ENCODE results near the gene ELF2. TPM values are rescaled to one million over a fixed set of nuclear protein-coding genes. Genes with fewer than 3 reads are reported as not detected.
"Not testable (repeated sequence)": the region's sequence is repeated elsewhere in the genome, so short reads cannot be mapped to it uniquely, and the experiment has no call there.

The ELF2 gene
- total and polyA plus RNA-seq, 2 donors from 2014 or later, result 12.8 to 58.5 TPM

DNA sequence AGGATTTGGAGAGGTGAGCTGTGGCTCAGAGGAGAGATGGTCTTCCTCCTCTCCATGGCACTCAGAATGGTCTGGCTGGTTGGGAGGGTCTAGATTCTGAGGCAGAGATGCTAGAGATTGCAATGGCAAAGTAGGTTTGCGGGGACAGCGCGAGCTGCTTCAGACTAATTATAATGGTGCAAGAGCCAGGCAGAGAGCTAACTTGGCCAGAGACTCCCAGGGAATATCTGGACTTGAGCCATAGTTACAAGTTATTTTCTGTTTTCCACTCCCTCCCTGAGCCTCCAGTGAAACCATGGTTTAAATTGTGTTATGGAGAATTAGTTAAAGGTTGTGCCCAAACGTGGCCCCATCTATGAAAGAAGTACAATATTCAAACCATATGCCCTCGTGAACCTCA lies 44.7 kb upstream of the ELF2 start:
- no peaks in the 10 kb centered on the region for H3K27me3 ChIP-seq (ENCODE audit: control insufficient read depth, insufficient read depth, low read length)
- no peaks in the 10 kb centered on the region for H3K9me3 ChIP-seq (ENCODE audit: control insufficient read depth in 2 of 3, insufficient read depth in 1 of 3, low read length in 3 of 3)
- TF ChIP-seq, protein P1, sequence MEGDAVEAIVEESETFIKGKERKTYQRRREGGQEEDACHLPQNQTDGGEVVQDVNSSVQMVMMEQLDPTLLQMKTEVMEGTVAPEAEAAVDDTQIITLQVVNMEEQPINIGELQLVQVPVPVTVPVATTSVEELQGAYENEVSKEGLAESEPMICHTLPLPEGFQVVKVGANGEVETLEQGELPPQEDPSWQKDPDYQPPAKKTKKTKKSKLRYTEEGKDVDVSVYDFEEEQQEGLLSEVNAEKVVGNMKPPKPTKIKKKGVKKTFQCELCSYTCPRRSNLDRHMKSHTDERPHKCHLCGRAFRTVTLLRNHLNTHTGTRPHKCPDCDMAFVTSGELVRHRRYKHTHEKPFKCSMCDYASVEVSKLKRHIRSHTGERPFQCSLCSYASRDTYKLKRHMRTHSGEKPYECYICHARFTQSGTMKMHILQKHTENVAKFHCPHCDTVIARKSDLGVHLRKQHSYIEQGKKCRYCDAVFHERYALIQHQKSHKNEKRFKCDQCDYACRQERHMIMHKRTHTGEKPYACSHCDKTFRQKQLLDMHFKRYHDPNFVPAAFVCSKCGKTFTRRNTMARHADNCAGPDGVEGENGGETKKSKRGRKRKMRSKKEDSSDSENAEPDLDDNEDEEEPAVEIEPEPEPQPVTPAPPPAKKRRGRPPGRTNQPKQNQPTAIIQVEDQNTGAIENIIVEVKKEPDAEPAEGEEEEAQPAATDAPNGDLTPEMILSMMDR (IDR thresholded peaks at IDR 0.05; ENCODE audit: borderline replicate concordance, extremely low read depth, insufficient read depth), result no peak
- H3K36me3 ChIP-seq (ENCODE audit: control insufficient read depth in 2 of 3, insufficient read depth in 3 of 3, low read length in 3 of 3), result no peaks in the 10 kb centered on the region
- no peaks in the 10 kb centered on the region for H3K4me1 ChIP-seq (ENCODE audit: control insufficient read depth in 2 of 3, insufficient read depth in 2 of 3, low read depth in 1 of 3, low read length in 3 of 3)
- intact Hi-C loops (cut with DNase I), result no loop called here
- DNase-seq (no peak), FAIRE-seq (no peak)
- no peak overlapping the region for H3K9ac ChIP-seq (ENCODE audit: low read length in 3 of 3)
- H3K4me3 ChIP-seq (ENCODE audit: low read length in 3 of 3), result no peak overlapping the region
- H3K27ac ChIP-seq (ENCODE audit: low read depth in 2 of 2, low read length in 2 of 2), result no peak overlapping the region

DNA sequence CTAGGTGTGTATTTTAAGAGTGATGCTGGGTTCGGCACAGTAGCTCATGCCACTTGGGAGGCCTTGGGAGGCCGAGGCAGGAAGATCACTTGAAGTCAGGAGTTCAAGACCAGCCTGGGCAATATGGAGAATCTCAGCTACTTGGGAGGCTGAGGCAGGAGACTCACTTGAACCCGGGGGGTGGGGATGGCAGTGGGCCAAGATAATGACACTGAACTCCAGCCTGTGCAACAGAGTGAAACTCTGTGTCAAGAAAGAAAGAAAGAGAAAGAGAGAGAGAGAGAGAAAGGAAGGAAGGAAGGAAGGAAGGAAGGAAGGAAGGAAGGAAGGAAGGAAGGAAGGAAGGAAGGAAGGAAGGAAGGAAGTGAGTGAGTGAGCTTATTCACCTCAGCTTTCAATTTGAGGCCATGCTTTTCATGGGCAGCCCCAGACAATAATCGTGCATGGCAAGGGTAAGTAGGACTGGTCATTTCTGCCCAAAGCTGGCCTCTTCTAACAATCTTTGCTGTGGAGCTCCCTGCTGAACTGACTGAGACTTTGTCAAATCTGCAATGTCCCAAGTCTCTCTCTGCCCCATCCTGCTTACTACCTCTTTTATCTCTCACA lies 42.5 kb upstream of the ELF2 start:
- H3K27me3 ChIP-seq (ENCODE audit: control insufficient read depth, insufficient read depth, low read length), result no peaks in the 10 kb centered on the region
- no peak overlapping the region for H3K4me3 ChIP-seq (ENCODE audit: low read length in 3 of 3)
- no peak for DNase-seq
- H3K9ac ChIP-seq (ENCODE audit: low read length in 3 of 3), result no peak overlapping the region
- H3K4me1 ChIP-seq (ENCODE audit: control insufficient read depth in 2 of 3, insufficient read depth in 2 of 3, low read depth in 1 of 3, low read length in 3 of 3), result no peaks in the 10 kb centered on the region
- H3K9me3 ChIP-seq (ENCODE audit: control insufficient read depth in 2 of 3, insufficient read depth in 1 of 3, low read length in 3 of 3), result no peaks in the 10 kb centered on the region
- H3K27ac ChIP-seq (ENCODE audit: low read depth in 2 of 2, low read length in 2 of 2), result no peak overlapping the region
- FAIRE-seq, result no peak
- intact Hi-C loops (cut with DNase I), result no loop called here
- TF ChIP-seq, protein P1 (IDR thresholded peaks at IDR 0.05; ENCODE audit: borderline replicate concordance, extremely low read depth, insufficient read depth), result no peak
- no peaks in the 10 kb centered on the region for H3K36me3 ChIP-seq (ENCODE audit: control insufficient read depth in 2 of 3, insufficient read depth in 3 of 3, low read length in 3 of 3)

GRCh38 chr4:139214039-139214534 lies 37.1 kb upstream of the ELF2 start:
- intact Hi-C loops (cut with DNase I), result no loop called here
- Histone ChIP-seq H3K36me3 (ENCODE audit: control insufficient read depth in 2 of 3, insufficient read depth in 3 of 3, low read length in 3 of 3) (no peaks in the 10 kb centered on the region), H3K9ac (ENCODE audit: low read length in 3 of 3) (no peak overlapping the region), H3K27ac (ENCODE audit: low read depth in 2 of 2, low read length in 2 of 2) (no peak overlapping the region), H3K9me3 (ENCODE audit: control insufficient read depth in 2 of 3, insufficient read depth in 1 of 3, low read length in 3 of 3) (no peaks in the 10 kb centered on the region), H3K4me3 (ENCODE audit: low read length in 3 of 3) (no peak overlapping the region), H3K4me1 (ENCODE audit: control insufficient read depth in 2 of 3, insufficient read depth in 2 of 3, low read depth in 1 of 3, low read length in 3 of 3) (no peaks in the 10 kb centered on the region), H3K27me3 (ENCODE audit: control insufficient read depth, insufficient read depth, low read length) (no peaks in the 10 kb centered on the region)
- DNase-seq (no peak), FAIRE-seq (no peak)
- TF ChIP-seq, protein P1 (IDR thresholded peaks at IDR 0.05; ENCODE audit: borderline replicate concordance, extremely low read depth, insufficient read depth), result no peak

DNA sequence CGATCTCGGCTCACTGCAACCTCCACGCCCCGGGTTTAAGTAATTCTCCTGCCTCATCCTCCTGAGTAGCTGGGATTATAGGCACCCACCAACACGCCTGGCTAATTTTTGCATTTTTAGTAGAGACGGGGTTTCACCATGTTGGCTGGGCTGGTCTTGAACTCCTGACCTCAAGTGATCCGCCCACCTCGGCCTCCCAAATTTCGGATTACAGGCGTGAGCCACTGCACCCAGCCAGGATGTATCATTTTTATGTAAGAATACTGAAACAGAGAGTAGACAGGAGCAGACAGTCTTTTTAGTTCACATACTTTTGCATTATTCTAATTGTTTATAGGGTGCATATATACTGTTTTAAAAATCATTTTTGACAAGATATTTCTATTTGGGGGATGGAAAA lies 36.6 kb upstream of the ELF2 start:
- intact Hi-C loops (cut with DNase I); H3K27ac ChIP-seq (ENCODE audit: low read depth in 2 of 2, low read length in 2 of 2); H3K9ac ChIP-seq (ENCODE audit: low read length in 3 of 3); H3K4me3 ChIP-seq (ENCODE audit: low read length in 3 of 3); FAIRE-seq; DNase-seq; H3K27me3 ChIP-seq (ENCODE audit: control insufficient read depth, insufficient read depth, low read length); H3K9me3 ChIP-seq (ENCODE audit: control insufficient read depth in 2 of 3, insufficient read depth in 1 of 3, low read length in 3 of 3); H3K36me3 ChIP-seq (ENCODE audit: control insufficient read depth in 2 of 3, insufficient read depth in 3 of 3, low read length in 3 of 3); H3K4me1 ChIP-seq (ENCODE audit: control insufficient read depth in 2 of 3, insufficient read depth in 2 of 3, low read depth in 1 of 3, low read length in 3 of 3): not testable (repeated sequence)
